GM12873 (cell line): ENCODE measurements around the gene GLG1.

ENCODE experiments used
- TF ChIP-seq, protein P1 (sequence below): IDR thresholded peaks from 2 replicates; pipeline ENCODE4 v1.5.1; 2012; ENCODE audit warnings: low read depth, mild to moderate bottlenecking, moderate library complexity, low read length, control low read depth; ENCODE audit not compliant: insufficient read depth; ENCODE audit errors: missing control alignments

The GLG1 gene

DNA sequence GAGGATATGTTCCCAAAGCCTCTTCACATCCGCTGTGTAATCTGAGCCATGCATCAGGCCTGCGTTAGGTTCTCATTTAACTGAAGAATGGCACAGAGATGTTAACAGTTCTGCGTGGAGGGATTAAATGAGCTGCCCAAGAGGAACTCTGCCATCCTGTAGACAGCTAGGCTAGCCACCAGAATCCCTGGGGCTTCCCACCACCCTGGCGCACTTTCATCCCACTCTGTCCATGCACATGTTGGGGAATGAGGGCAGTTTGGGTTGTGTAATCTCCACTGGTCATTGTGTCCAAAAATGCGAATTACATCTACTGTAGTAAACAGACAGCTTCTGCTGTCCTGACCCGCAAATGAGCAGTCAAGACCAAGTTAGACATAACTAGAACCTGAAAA, 1.0 kb upstream of the GLG1 start:
- TF ChIP-seq, protein P1, sequence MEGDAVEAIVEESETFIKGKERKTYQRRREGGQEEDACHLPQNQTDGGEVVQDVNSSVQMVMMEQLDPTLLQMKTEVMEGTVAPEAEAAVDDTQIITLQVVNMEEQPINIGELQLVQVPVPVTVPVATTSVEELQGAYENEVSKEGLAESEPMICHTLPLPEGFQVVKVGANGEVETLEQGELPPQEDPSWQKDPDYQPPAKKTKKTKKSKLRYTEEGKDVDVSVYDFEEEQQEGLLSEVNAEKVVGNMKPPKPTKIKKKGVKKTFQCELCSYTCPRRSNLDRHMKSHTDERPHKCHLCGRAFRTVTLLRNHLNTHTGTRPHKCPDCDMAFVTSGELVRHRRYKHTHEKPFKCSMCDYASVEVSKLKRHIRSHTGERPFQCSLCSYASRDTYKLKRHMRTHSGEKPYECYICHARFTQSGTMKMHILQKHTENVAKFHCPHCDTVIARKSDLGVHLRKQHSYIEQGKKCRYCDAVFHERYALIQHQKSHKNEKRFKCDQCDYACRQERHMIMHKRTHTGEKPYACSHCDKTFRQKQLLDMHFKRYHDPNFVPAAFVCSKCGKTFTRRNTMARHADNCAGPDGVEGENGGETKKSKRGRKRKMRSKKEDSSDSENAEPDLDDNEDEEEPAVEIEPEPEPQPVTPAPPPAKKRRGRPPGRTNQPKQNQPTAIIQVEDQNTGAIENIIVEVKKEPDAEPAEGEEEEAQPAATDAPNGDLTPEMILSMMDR, result no peak

DNA sequence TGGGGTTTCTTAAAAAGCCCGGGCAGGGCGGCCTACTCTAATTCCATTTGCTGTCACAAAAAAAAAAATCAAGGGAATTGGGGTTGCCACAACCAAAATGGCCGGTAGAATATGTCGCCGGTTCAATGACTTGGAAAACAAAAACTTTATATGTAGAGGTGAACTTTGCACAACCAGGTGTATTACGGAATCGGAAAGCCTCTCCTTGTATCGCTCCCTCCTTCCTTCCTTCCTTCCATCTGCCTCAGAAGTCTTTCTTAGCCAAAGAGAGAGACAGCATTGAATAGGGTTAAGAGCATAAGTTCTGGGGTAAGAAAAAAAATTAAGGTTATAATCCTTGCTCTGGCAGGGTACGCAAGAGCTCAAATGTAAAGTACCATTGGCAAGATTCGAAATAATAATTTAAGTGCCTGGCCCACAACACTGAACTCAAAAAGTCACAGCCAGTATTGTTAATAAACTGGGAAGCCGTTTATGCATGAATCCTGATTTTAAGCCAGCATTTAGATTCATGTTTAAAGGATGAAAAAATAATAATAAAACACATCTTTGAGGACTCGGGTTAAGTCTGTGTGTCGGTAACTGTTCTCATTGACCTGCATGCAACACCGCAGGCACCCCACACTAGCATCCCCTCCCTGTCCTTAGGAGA, 522 bp upstream of the GLG1 start:
- TF ChIP-seq, protein P1, result no peak

DNA sequence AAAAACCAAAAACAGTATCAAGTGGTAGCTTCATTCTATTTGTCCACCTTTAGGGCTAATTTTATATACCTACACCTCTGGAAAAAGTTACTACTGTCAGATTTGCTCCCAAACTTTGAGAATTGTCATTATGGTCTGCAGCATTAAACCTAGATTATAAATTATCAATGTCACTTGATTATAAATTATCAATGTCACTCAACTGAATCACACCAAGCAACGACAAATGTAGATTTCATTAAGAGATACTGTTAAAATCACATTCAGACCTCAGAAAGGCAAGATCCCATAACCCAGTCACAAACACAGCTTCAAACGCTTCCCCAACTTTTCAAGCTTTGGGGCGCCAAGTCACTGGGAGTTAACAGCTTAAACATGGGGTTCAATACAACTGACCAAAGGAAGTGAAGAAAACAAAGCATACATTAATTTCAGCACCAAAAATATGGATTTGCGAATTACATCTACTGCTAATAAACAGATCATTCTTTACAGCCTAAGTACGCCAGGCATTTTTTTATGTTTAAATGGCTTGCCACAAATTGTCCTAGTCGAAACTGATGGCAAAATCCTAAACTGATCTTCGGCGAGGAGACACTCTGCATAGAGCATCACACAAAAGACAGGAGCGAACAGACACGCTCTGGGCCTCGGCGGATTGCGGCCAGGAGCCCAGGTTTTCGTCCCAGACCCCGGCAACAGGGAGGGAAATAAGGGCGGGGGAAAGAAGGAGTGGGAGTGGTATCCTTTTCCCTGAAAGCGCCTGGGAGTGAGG, 981 bp downstream of the GLG1 start:
- TF ChIP-seq, protein P1, result no peak

DNA sequence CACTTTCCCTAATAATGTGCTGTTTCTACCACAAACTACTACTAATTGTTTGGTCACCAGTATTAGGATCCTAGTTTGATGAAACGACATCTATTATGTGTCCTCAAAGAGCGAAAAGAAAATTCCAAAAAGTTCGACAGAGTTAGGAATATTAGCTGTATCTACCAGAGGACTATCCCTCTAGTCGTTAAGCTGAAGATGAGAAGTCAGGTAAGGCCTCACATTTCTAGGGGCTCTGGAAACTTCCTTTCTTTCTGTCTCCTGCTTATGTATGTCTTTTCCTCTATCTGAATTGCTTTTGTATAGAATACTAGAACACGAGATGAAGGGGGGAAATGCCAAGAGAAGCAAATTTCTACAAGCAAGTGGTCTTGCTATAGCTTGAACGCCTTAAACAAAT, 1.6 kb downstream of the GLG1 start:
- TF ChIP-seq, protein P1, result no peak

DNA sequence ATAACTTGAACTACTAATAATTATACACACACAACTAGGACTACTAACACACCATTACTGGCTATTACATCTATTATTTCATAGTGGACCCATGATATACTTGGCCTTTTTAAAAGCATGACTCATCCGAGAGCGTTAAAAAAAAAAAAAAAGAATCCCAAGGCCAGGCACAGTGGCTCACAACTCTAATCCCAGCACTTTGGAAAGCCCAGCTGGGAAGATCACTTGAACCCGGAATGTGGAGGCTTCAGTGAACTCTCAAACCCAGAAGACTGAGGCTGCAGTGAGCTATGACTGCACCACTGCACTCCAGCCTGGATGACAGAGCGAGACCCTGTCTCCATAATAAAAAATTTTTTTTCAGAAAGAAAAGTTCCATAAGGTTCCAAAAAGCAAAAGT, 3.1 kb downstream of the GLG1 start:
- TF ChIP-seq, protein P1, result no peak

DNA sequence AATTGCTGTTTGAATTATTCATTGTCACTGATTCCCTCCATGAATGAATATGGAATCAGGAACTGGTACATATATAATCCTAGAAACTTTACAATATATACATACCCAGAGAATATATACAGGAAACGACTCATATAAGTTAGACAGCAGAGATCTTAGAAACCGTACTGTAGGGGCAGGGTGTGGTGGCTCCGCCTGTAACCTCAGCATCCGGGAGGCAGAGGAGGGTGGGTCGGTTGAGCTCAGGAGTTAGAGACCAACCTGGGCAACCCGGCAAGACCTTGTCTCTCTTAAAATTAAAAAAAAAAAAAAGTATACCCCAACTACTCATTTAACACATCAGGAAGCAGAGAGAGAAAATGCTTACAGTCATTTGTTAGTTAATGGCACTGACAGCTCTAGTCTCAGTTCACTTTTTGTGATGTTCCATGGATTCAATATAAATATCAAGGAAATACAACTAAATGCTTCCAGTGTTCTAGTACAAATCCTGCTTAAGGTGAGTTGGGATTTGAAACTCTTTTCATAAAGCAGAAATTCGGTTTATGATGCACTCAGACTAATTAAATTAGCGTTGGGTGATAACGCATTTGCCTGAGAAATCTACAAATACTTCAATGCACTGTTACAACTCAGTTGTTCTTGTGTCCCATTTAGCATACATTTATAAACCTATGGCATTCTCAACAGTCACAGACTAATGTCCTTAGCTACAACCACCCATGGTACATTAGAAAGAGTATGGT, 5.6 kb downstream of the GLG1 start:
- TF ChIP-seq, protein P1, result no peak

DNA sequence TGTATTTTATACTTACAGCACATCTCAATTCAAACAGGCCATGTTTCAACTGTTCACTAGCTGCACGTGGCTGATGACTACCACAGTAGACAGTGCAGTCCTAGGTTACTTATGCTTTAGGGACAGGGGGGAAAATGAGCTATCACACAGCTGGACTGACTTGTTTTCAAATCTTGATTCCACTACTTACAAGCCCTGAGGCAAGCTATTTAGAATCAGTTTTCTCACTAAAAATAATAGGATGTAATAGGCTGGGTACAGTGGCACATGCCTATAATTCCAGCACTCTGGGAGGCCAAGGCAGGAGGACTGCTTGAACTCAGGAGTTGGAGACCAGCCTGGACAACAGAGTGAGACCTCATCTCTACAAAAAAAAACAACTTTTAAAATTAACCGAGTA, 10.3 kb downstream of the GLG1 start:
- TF ChIP-seq, protein P1, result no peak
